GM21423 (cell line): ENCODE results near the gene NAMPT.
"Not testable (repeated sequence)": the region's sequence is repeated elsewhere in the genome, so short reads cannot be mapped to it uniquely, and the experiment has no call there.

ENCODE experiments used
- ATAC-seq: cut with Tn5 transposase; IDR thresholded peaks from one replicate; pipeline ENCODE4 v1.9.1; 2021; ENCODE audit warnings: mild to moderate bottlenecking, moderate library complexity; ENCODE audit not compliant: unreplicated experiment

The NAMPT gene

DNA sequence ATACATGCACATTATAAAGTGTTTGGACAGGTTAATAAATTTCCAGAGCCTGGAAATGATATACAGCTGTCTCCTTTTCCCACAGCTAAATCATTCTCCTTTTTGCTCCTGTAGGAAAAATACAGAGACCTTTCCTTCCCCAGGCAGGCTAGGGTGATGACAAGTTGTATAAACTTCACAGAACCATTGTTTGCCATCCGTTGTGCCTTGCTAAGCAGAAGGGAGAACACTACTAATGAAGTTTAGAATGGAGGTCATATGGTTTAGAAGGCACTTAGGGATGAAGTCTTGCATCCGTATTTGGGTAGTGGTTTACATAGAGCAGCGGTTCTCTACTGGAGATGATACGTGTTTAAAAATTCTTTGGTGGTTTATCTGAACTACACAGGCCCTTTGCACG, 46.0 kb downstream of the NAMPT start:
- ATAC-seq, result no peak

- ATAC-seq, result no peak
Measured at GRCh38 chr7:106236065-106236464, 48.7 kb downstream of the NAMPT start.

- ATAC-seq, result no peak
Measured at GRCh38 chr7:106234425-106234824, 50.4 kb downstream of the NAMPT start.

- ATAC-seq, result no peak
Measured at GRCh38 chr7:106231856-106232490, 52.8 kb downstream of the NAMPT start.

GRCh38 chr7:106225856-106226255, 58.9 kb downstream of the NAMPT start:
- no peak for ATAC-seq

GRCh38 chr7:106224797-106225196, 60.0 kb downstream of the NAMPT start:
- ATAC-seq, result no peak

DNA sequence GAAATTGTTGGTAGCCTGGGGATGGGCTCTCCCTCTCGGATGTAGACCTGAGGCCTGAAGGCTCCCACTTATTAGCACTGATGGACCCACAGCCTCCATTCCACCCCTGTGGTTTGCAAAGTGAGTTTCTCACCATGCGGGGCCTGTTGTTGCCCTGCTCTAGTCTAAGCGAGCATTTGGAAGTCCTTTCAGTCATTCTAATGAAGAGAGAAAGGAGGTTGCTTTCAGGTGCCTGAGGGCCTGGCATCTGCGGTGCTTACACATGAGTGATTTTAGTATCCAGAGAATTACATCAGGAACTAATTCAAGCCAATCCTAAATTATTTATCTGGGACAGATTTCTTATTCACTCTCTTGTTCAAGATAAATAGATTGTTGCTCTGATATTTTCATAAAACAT, 61.6 kb downstream of the NAMPT start:
- no peak for ATAC-seq

- no peak for ATAC-seq
Measured at GRCh38 chr7:106222545-106222944, 62.2 kb downstream of the NAMPT start.

DNA sequence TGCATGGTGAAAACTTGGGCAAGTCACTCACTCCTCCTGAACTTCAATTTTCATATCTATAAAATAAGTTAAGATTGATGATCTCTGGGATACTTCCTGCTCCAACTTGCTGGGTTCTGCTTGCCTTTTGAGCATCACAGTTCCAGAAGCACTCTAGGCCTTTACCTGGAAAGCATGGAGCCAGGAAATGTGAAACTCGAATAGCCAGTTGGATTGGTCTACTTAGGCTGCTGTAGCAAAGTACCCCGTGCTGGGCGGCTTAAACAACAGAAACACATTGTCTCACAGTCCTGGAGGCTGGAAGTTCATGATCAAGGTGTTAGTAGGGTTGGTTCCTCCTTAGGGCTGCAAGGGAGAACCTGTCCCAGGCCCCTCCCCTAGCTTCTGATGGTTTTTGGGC, 64.5 kb downstream of the NAMPT start:
- no peak for ATAC-seq

DNA sequence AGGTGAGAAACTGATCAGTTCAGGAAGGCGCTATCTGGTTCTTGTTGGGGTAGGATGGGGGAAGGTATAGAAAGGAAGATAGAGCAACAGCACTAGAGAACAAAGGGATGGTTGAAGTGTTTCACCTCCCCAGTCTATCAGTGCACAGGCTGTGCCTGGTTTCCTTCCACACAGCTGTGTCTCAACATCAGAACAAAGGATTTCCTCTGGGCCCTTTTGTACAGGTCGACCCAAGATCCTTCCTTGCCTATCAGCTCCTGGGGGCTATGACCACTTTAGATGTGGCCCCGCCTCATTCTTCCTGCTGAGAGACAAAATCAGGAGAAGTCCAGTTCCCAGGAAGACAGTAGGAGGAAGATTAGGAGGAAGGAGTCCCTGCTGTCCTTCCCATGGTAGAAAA, 65.6 kb downstream of the NAMPT start:
- no peak for ATAC-seq

DNA sequence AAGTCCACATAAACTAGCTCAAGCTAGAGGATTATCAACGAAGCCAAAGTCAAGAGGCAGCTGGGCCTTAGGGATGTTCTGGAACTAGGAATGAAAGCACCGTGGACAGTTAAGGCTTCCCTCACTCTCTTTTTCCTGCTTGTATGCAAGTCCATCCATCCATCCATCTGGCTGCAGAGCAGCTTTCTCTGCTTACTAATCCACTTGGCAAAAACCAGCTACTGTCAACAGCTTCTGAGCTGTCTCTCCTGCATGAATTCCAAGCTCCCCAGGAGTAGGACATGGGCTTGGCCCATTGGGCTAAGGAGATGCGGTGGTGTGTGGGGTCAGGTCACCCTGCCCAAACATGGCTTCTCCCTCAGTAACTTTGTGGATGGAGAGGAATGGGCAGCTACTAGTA, 66.2 kb downstream of the NAMPT start:
- ATAC-seq, result no peak

DNA sequence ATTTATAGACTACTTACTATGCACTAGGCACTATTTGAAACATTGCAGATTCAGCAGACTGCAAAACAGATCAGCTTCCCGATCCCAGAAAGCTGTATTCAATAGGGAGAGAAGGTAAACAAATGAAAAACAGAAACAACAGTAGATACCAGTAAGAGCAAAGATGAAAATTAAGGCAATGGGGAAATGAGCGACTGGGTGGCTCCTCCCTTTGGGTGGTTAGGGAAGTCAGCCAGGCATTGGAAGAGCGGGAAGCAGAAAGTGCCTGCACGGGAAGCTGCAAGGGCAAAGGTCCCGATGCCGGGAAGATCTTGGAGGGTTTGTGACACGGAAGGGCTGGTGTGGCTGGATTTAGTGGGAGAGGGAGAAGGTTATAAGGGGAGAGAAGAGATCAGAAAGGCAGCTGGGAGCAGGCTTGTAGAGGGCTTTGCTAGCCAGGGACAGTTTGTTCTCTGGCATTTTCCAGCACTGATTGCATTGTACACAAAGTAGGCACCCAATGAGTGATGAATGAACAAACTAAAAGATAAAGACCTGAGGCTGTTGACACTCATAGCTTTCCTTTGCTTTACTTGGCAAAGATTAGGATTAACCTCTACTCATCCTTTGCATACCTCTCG, 67.8 kb downstream of the NAMPT start:
- ATAC-seq, result no peak

GRCh38 chr7:106216517-106216922, 68.3 kb downstream of the NAMPT start:
- no peak for ATAC-seq

GRCh38 chr7:106215868-106216516, 68.8 kb downstream of the NAMPT start:
- no peak for ATAC-seq

DNA sequence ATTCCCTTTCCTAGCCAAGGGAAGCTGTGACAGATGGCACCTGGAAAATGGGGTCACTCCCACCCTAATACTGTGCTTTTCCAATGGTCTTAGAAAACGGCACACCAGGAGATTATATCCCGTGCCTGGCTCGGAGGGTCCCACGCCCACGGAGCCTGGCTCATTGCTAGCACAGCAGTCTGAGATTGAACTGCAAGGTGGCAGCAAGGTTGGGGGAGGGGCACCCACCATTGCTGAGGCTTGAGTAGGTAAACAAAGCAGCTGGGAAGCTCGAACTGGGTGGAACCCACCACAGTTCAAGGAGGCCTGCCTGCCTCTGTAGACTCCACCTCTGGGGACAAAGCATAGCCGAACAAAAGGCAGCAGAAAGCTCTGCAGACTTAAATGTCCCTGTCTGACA, 75.8 kb downstream of the NAMPT start:
- ATAC-seq, result not testable (repeated sequence)

GRCh38 chr7:106206826-106207541, 77.8 kb downstream of the NAMPT start:
- no peak for ATAC-seq

GRCh38 chr7:106205621-106206222, 79.1 kb downstream of the NAMPT start:
- no peak for ATAC-seq

GRCh38 chr7:106203473-106203872, 81.3 kb downstream of the NAMPT start:
- ATAC-seq, result no peak

- ATAC-seq, result no peak
Measured at GRCh38 chr7:106201164-106201563, 83.6 kb downstream of the NAMPT start.

DNA sequence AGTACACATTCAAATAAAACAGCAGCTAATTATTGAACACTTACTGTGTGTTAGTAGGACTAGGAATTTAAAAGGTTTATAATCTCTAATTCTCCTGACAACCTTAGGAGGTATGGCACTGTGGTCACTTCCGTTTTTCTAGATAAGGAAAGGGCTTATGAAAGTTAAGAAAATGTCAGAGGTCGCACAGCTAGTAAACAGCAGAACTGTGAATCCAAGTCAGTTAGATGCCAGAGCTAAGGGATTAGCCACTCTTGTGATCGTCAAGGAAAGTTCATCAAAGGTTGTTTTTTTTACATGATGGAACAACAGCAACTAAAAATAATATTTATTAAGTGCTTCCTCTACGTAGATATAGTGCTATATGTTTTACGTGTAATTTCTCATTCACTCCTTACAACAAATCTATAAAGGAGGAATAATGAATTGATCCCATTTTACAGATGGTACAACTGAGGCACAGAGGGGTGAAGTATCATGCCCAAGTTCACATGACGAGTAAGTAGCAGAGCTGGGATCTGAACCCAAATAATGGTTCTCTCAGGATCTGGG, 84.9 kb downstream of the NAMPT start:
- ATAC-seq, result no peak

- ATAC-seq, result no peak
Measured at GRCh38 chr7:106199024-106199423, 85.8 kb downstream of the NAMPT start.
